ENCODE measurements around the gene B9D1. TPM values are rescaled to one million over a fixed set of nuclear protein-coding genes. Genes with fewer than 3 reads are reported as not detected.

B9D1 gene
- total RNA-seq, 2 donors from 2014 or later, result 0.37 to 1.2 TPM

DNA sequence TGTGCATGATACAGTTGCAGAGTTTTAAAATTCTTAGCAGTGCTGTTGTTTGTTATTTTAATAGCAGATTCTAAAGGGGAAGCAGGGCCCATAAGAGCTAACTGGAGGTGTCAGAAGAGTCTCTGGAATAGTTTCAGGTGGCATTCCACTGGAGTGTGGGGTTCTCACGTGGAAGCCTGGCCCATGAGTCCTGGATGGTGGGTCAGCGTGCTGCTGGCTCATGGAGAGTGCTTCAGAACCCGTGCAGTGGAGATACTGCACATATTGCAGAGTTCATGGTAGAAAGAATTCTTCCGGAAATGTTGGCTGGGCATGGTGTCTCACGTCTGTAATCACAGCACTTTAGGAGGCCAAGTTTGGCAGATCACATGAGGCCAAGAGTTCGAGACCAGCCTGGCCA, 43.9 kb downstream of the B9D1 start:
- ATAC-seq (no peak), DNase-seq (no peak)
- Mint-ChIP-seq H3K4me3 (no peak overlapping the region), H3K4me1 (peaks cover 4% of the 10 kb centered on the region), H3K27ac (no peak overlapping the region), H3K27me3 (peaks cover 12% of the 10 kb centered on the region), H3K36me3 (ENCODE audit: low read depth) (peaks cover 8% of the 10 kb centered on the region)
- H3K9me3 ChIP-seq (ENCODE audit: control insufficient read depth, low read length, poor library complexity, severe bottlenecking), result no peaks in the 10 kb centered on the region

- Mint-ChIP-seq H3K27me3 (peaks cover 12% of the 10 kb centered on the region), H3K36me3 (ENCODE audit: low read depth) (peaks cover 4% of the 10 kb centered on the region), H3K27ac (no peak overlapping the region), H3K4me1 (peaks cover 4% of the 10 kb centered on the region), H3K4me3 (no peak overlapping the region)
- no peak for DNase-seq
- ATAC-seq, result no peak
- H3K9me3 ChIP-seq (ENCODE audit: control insufficient read depth, low read length, poor library complexity, severe bottlenecking), result no peaks in the 10 kb centered on the region
Observed at GRCh38 chr17:19317359-19318095, 45.0 kb downstream of the B9D1 start.

GRCh38 chr17:19316761-19317358, 45.7 kb downstream of the B9D1 start:
- ATAC-seq, result no peak
- H3K4me3 Mint-ChIP-seq, result no peak overlapping the region
- peaks cover 4% of the 10 kb centered on the region for H3K4me1 Mint-ChIP-seq
- H3K9me3 ChIP-seq (ENCODE audit: control insufficient read depth, low read length, poor library complexity, severe bottlenecking), result no peaks in the 10 kb centered on the region
- no peak for DNase-seq
- H3K27ac Mint-ChIP-seq, result no peak overlapping the region
- peaks cover 4% of the 10 kb centered on the region for H3K36me3 Mint-ChIP-seq (ENCODE audit: low read depth)
- H3K27me3 Mint-ChIP-seq, result peaks cover 17% of the 10 kb centered on the region

GRCh38 chr17:19315104-19315503, 47.4 kb downstream of the B9D1 start:
- H3K36me3 Mint-ChIP-seq (ENCODE audit: low read depth), result peaks cover 2% of the 10 kb centered on the region
- H3K27me3 Mint-ChIP-seq, result peaks cover 18% of the 10 kb centered on the region
- peaks cover 4% of the 10 kb centered on the region for H3K4me1 Mint-ChIP-seq
- H3K4me3 Mint-ChIP-seq, result no peak overlapping the region
- DNase-seq (no peak), ATAC-seq (no peak)
- H3K27ac Mint-ChIP-seq, result no peak overlapping the region
- no peaks in the 10 kb centered on the region for H3K9me3 ChIP-seq (ENCODE audit: control insufficient read depth, low read length, poor library complexity, severe bottlenecking)

DNA sequence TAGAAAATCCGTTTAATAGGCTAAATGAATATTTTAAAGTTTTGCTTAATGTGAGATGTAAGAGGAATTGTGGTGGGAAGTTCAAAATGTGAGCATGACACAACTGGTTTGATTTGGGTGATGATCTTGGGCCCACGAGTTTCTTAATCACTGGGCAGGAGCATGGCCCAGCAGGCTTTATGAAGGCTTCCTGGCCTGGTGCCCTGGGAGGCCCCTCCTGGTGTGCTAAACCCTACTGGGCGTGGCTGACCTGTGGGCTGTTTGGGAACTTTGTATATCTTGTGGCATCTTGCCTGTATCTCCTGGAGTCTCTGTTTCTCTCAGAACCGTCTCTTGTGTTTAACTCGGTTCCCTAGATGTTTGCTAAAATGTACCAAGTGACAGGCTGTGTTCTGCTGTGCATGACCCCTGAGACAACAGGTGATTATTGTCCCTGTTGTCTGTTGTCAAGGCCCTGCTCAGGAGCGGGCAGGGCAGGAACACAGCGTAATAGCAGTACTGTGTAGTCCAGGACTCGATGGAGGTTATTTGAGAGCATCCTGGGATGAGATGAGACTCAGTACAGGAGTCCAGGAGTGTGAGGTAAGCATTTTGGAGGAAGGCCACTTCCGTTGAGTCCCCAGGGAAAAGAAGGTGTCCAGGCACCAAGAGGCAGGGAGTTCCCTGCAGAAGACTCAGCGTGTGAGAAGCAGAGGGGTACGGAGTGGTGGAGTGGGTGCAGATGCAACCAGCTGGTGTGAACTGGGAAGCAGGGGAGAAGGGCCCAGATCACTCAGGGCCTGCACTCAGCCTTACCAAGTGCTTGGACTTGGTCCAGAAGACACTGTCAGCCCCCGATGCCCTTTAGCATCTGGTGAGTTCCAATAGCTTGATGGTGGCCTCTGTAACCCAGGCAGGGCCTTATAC, 48.5 kb downstream of the B9D1 start:
- H3K36me3 Mint-ChIP-seq (ENCODE audit: low read depth), result peaks cover 2% of the 10 kb centered on the region
- no peak for DNase-seq
- H3K4me1 Mint-ChIP-seq, result peaks cover 4% of the 10 kb centered on the region
- H3K9me3 ChIP-seq (ENCODE audit: control insufficient read depth, low read length, poor library complexity, severe bottlenecking), result no peaks in the 10 kb centered on the region
- peak overlapping the region; percentile 44 for H3K4me3 Mint-ChIP-seq
- no peak for ATAC-seq
- H3K27me3 Mint-ChIP-seq, result peaks cover 23% of the 10 kb centered on the region
- H3K27ac Mint-ChIP-seq, result no peak overlapping the region

GRCh38 chr17:19313066-19313745, 49.3 kb downstream of the B9D1 start:
- Mint-ChIP-seq H3K36me3 (ENCODE audit: low read depth) (peaks cover 2% of the 10 kb centered on the region), H3K27ac (no peak overlapping the region), H3K4me1 (peaks cover 6% of the 10 kb centered on the region)

DNA sequence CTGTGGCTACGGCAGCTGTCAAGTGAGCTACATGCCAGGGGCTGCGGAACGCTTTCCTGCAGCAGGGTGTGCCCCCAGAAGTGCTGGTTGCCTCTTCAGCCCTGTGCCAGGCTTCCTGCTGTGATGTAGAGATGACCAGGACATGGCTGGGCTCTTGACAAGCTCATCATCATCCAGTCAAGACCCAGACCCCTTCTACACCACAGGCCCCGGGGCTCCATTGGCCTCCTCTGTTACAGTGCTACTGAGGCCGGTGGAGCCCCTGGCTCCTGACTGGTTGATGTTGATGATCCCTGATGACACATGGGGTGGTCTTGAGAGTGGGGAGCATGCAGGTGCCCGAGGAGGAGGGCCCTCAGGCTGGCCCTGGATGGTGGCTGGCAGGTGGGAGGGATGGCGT, 50.1 kb downstream of the B9D1 start:
- H3K27me3 Mint-ChIP-seq, result peaks cover 33% of the 10 kb centered on the region
- peaks cover 10% of the 10 kb centered on the region for H3K4me1 Mint-ChIP-seq
- H3K4me3 Mint-ChIP-seq, result no peak overlapping the region
- peaks cover 2% of the 10 kb centered on the region for H3K36me3 Mint-ChIP-seq (ENCODE audit: low read depth)
- DNase-seq, result no peak
- ATAC-seq, result no peak
- no peak overlapping the region for H3K27ac Mint-ChIP-seq
- no peaks in the 10 kb centered on the region for H3K9me3 ChIP-seq (ENCODE audit: control insufficient read depth, low read length, poor library complexity, severe bottlenecking)

More at GRCh38 chr17:19313066-19313745, 49.3 kb downstream of the B9D1 start:
- no peaks in the 10 kb centered on the region for H3K9me3 ChIP-seq (ENCODE audit: control insufficient read depth, low read length, poor library complexity, severe bottlenecking)
- no peak overlapping the region for H3K4me3 Mint-ChIP-seq
- DNase-seq (no peak), ATAC-seq (no peak)
- peaks cover 25% of the 10 kb centered on the region for H3K27me3 Mint-ChIP-seq

GRCh38 chr17:19311421-19312215, 50.9 kb downstream of the B9D1 start:
- Mint-ChIP-seq H3K4me3 (no peak overlapping the region), H3K27ac (no peak overlapping the region), H3K27me3 (peaks cover 36% of the 10 kb centered on the region), H3K36me3 (ENCODE audit: low read depth) (peaks cover 2% of the 10 kb centered on the region), H3K4me1 (peaks cover 14% of the 10 kb centered on the region)
- DNase-seq (no peak), ATAC-seq (no peak)
- no peaks in the 10 kb centered on the region for H3K9me3 ChIP-seq (ENCODE audit: control insufficient read depth, low read length, poor library complexity, severe bottlenecking)

DNA sequence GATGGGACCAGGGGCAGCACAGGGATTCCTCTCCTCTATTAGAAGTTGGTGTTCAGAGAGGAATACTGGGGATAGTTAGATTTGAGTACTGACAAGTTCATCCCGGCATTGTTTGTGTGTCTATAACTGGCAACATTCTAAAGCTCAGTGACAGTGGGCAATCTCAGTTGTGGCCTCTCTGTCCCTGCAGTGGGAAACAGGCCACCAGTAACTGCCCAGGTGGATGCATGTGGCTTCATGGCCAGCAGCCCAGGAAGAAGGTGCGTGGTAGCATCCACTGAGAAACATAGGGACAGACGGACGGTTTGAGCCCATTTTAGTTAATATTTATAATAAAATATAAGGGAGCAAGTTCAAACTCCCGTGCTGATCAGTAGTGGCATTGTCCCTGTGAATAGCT, 51.5 kb downstream of the B9D1 start:
- Mint-ChIP-seq H3K36me3 (ENCODE audit: low read depth) (peaks cover 2% of the 10 kb centered on the region), H3K27me3 (peaks cover 42% of the 10 kb centered on the region), H3K27ac (no peak overlapping the region), H3K4me1 (peaks cover 20% of the 10 kb centered on the region), H3K4me3 (no peak overlapping the region)
- DNase-seq (no peak), ATAC-seq (no peak)
- H3K9me3 ChIP-seq (ENCODE audit: control insufficient read depth, low read length, poor library complexity, severe bottlenecking), result no peaks in the 10 kb centered on the region

GRCh38 chr17:19310151-19310550, 52.4 kb downstream of the B9D1 start:
- no peak overlapping the region for H3K4me3 Mint-ChIP-seq

GRCh38 chr17:19309701-19310100, 52.8 kb downstream of the B9D1 start:
- no peak overlapping the region for H3K27ac Mint-ChIP-seq
- peaks cover 28% of the 10 kb centered on the region for H3K4me1 Mint-ChIP-seq
- no peaks in the 10 kb centered on the region for H3K9me3 ChIP-seq (ENCODE audit: control insufficient read depth, low read length, poor library complexity, severe bottlenecking)
- DNase-seq (no peak), ATAC-seq (no peak)
- peaks cover 2% of the 10 kb centered on the region for H3K36me3 Mint-ChIP-seq (ENCODE audit: low read depth)
- peaks cover 49% of the 10 kb centered on the region for H3K27me3 Mint-ChIP-seq
- H3K4me3 Mint-ChIP-seq, result no peak overlapping the region

More at GRCh38 chr17:19310151-19310550, 52.4 kb downstream of the B9D1 start:
- Mint-ChIP-seq H3K27ac (no peak overlapping the region), H3K36me3 (ENCODE audit: low read depth) (peaks cover 2% of the 10 kb centered on the region), H3K4me1 (peaks cover 28% of the 10 kb centered on the region), H3K27me3 (peaks cover 49% of the 10 kb centered on the region)
- ATAC-seq (no peak), DNase-seq (no peak)
- H3K9me3 ChIP-seq (ENCODE audit: control insufficient read depth, low read length, poor library complexity, severe bottlenecking), result no peaks in the 10 kb centered on the region

DNA sequence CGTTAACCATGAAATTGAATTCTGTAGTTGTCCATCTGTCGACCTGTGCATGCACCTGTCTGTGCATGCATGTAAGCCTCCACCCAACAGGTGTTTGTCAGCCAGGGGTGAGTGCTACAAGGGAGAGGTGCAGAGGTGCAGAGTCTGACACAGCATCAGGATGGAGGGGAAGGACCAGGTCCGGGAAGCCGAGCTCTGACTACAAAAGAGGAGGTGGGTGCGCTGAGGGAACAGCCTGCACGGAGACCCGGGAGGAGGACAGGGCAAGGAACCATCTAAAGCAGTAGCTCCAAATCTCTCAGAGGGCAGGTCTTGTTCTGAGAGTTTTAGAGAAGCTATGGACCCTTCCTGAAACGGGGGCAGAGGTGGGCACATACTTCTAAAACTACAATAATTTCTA, 54.1 kb downstream of the B9D1 start:
- Mint-ChIP-seq H3K27ac (no peak overlapping the region), H3K27me3 (peaks cover 42% of the 10 kb centered on the region), H3K4me3 (no peak overlapping the region), H3K4me1 (peaks cover 23% of the 10 kb centered on the region), H3K36me3 (ENCODE audit: low read depth) (no peaks in the 10 kb centered on the region)
- ATAC-seq (no peak), DNase-seq (no peak)
- H3K9me3 ChIP-seq (ENCODE audit: control insufficient read depth, low read length, poor library complexity, severe bottlenecking), result no peaks in the 10 kb centered on the region
